Upper lobe of left lung (tissue), 4 donors: Measurements from ENCODE around the gene SERPINB1.

Experiments
- CTCF ChIP-seq, 6 experiments: fragments of 450-650 bp in 4 of 6; fragments of 200-600 bp in 2 of 6; sonication (generic) in 2 of 6; IDR thresholded peaks; one replicate each; pipeline ENCODE4 v1.5.1; 2016 to 2019; ENCODE audit warnings: antibody characterized with exemption in 6 of 6
- EP300 ChIP-seq, 4 donors: sonication (generic); formaldehyde crosslinking; IDR thresholded peaks; one replicate each; pipeline ENCODE4 v1.5.1; 2017; ENCODE audit warnings: antibody characterized with exemption in 4 of 4, control low read depth in 2 of 4

GRCh38 chr6:2795162-2795561 is 46.5 kb downstream of the SERPINB1 start:
- TF ChIP-seq CTCF (IDR thresholded peaks at IDR 0.05) = no peak
- no peak for TF ChIP-seq EP300 (IDR thresholded peaks at IDR 0.05)
